ENCODE data around the gene TEX13D. TPM values are rescaled to one million over a fixed set of nuclear protein-coding genes. Genes with fewer than 3 reads are reported as not detected.
"Not testable (repeated sequence)": the region's sequence is repeated elsewhere in the genome, so short reads cannot be mapped to it uniquely, and the experiment has no call there.

Gene TEX13D
- total RNA-seq, 2 donors from 2014 or later = not detected

DNA sequence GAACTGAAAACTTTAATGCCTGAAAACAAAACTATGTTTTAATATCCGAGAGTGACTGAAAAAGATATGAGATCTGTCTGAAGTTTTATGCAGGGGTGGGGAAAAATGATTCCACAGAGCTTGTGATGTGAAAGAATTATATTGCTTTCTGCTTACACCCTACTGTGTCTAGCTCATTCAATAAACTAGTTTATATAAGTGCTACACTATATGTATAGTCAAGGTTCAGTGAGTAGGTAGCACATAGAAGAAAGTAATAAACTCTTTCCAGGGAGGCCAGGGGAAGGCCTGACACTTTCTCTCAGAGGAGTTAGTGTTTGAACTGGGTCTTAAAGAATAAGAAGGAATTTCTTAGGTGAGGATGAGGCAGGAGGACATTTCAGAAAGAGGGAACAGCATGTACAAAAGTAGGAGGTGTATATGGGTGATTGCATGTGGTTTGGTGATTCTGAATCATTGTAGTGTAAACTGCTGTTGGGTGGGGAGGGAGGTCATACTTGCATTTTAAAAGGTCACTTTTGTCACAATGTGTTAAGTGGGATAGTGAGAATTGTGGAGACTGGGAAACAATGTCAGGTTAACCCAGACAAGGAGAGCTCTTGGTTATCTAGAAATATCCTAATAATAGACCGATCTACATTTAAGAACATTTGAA is 25.1 kb upstream of the TEX13D start:
- H3K36me3 ChIP-seq = no peaks in the 10 kb centered on the region
- H3K4me3 ChIP-seq = no peak overlapping the region
- TF ChIP-seq, protein P1, sequence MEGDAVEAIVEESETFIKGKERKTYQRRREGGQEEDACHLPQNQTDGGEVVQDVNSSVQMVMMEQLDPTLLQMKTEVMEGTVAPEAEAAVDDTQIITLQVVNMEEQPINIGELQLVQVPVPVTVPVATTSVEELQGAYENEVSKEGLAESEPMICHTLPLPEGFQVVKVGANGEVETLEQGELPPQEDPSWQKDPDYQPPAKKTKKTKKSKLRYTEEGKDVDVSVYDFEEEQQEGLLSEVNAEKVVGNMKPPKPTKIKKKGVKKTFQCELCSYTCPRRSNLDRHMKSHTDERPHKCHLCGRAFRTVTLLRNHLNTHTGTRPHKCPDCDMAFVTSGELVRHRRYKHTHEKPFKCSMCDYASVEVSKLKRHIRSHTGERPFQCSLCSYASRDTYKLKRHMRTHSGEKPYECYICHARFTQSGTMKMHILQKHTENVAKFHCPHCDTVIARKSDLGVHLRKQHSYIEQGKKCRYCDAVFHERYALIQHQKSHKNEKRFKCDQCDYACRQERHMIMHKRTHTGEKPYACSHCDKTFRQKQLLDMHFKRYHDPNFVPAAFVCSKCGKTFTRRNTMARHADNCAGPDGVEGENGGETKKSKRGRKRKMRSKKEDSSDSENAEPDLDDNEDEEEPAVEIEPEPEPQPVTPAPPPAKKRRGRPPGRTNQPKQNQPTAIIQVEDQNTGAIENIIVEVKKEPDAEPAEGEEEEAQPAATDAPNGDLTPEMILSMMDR (IDR thresholded peaks at IDR 0.05) = no peak
- DNase-seq (ENCODE audit: low spot score) = no peak
- H3K27ac ChIP-seq = no peak overlapping the region
- no peak for ATAC-seq (ENCODE audit: insufficient number of reproducible peaks, low FRiP score, low read depth)
- no peaks in the 10 kb centered on the region for H3K4me1 ChIP-seq (ENCODE audit: control insufficient read depth in 1 of 2, low read depth in 2 of 2)
- H3K9me3 ChIP-seq = no peaks in the 10 kb centered on the region
- no peaks in the 10 kb centered on the region for H3K27me3 ChIP-seq (replicated peaks; ENCODE audit: insufficient read depth)

DNA sequence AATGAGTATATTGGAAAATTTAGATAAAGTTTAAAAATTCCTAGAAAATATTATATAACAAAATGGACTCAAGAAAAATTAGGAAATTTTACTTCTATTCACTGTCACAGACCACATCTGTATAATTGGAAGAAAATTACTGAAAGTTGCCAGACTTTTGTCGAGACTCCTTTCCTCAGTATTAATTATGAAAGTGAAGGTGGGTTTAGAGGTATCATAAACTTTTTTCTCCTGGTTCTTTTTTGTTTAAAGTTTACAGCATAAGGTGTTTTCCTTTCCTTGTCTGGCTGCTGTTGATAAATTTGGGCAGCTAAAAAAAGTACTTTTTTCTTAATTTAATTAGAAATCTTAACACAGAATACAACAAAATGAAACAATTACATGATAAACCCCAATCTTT is 6.7 kb upstream of the TEX13D start:
- DNase-seq (ENCODE audit: low spot score) = no peak
- Histone ChIP-seq H3K4me3 (no peak overlapping the region), H3K27me3 (replicated peaks; ENCODE audit: insufficient read depth) (no peaks in the 10 kb centered on the region), H3K36me3 (no peaks in the 10 kb centered on the region), H3K27ac (no peak overlapping the region), H3K4me1 (ENCODE audit: control insufficient read depth in 1 of 2, low read depth in 2 of 2) (no peaks in the 10 kb centered on the region), H3K9me3 (no peaks in the 10 kb centered on the region)
- TF ChIP-seq, protein P1 (IDR thresholded peaks at IDR 0.05) = no peak
- no peak for ATAC-seq (ENCODE audit: insufficient number of reproducible peaks, low FRiP score, low read depth)

DNA sequence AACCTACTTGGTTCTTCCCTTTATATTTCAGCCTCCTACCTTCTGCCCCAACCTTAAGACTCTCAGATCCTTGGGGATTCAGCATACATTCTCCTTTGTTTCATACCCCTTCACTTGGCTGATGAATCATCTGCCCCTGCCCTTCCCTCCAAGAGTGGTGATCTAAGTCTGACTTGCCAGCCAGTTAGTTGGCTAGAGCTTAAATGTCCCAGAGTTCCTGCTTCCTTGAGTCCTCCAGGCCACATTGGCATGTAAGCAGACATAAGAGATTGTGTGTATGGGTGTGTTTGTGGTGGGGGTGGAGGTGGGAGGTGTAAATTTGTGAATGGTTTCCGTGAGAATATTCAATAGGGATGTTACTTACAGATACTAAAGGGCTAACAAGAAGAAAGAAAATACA is 3.7 kb upstream of the TEX13D start:
- Histone ChIP-seq H3K4me3 (no peak overlapping the region), H3K36me3 (no peaks in the 10 kb centered on the region), H3K4me1 (ENCODE audit: control insufficient read depth in 1 of 2, low read depth in 2 of 2) (no peaks in the 10 kb centered on the region), H3K27ac (no peak overlapping the region), H3K9me3 (no peaks in the 10 kb centered on the region), H3K27me3 (replicated peaks; ENCODE audit: insufficient read depth) (no peaks in the 10 kb centered on the region)
- ATAC-seq (ENCODE audit: insufficient number of reproducible peaks, low FRiP score, low read depth) (no peak), DNase-seq (ENCODE audit: low spot score) (no peak)
- TF ChIP-seq, protein P1 (IDR thresholded peaks at IDR 0.05) = no peak

DNA sequence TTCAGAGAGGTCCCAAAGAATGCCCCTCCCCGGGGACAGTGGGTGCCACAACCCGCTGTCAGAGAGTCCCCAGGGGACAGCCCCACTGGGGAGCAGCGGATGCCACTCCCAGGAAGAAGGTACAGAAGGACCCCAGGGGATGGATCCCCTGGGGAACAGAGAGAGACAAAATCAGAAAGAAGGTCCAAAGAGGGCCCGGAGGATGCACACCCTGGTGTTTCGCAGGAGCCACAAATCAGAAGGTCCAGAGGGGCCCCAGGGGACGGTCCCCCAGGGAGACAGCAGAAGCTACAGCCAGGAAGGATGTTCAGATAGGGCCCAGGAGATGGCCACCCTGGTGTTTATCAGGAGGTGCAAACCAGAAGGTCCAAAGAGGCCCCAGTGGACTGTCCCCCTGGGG is 1.4 kb downstream of the TEX13D start:
- no peaks in the 10 kb centered on the region for H3K27me3 ChIP-seq (replicated peaks; ENCODE audit: insufficient read depth)
- no peaks in the 10 kb centered on the region for H3K36me3 ChIP-seq
- H3K27ac ChIP-seq = no peak overlapping the region
- H3K9me3 ChIP-seq = no peaks in the 10 kb centered on the region
- DNase-seq (ENCODE audit: low spot score) (no peak), ATAC-seq (ENCODE audit: insufficient number of reproducible peaks, low FRiP score, low read depth) (no peak)
- H3K4me1 ChIP-seq (ENCODE audit: control insufficient read depth in 1 of 2, low read depth in 2 of 2) = no peaks in the 10 kb centered on the region
- H3K4me3 ChIP-seq = no peak overlapping the region
- TF ChIP-seq, protein P1 (IDR thresholded peaks at IDR 0.05) = no peak

DNA sequence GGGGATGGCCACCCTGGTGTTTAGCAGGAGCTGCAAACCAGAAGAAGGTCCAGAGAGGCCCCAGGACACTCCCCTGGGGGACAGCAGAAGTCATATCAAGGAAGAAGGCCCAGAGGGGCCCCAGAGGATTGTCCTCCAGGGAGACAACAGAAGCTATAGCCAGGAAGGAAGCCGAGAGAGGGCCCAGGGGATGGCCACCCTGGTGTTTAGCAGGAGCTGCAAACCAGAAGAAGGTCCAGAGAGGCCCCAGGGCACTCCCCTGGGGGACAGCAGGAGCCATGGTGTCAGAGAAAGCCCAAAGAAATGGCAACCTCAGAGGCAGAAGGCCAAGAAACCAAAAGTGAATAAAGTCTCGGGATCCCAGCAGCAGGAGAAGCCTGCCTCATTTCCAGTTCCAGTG is 2.1 kb downstream of the TEX13D start:
- not testable (repeated sequence) for H3K36me3 ChIP-seq; H3K9me3 ChIP-seq; ATAC-seq (ENCODE audit: insufficient number of reproducible peaks, low FRiP score, low read depth); H3K4me1 ChIP-seq (ENCODE audit: control insufficient read depth in 1 of 2, low read depth in 2 of 2); H3K27ac ChIP-seq; H3K4me3 ChIP-seq; DNase-seq (ENCODE audit: low spot score); H3K27me3 ChIP-seq (replicated peaks; ENCODE audit: insufficient read depth)

DNA sequence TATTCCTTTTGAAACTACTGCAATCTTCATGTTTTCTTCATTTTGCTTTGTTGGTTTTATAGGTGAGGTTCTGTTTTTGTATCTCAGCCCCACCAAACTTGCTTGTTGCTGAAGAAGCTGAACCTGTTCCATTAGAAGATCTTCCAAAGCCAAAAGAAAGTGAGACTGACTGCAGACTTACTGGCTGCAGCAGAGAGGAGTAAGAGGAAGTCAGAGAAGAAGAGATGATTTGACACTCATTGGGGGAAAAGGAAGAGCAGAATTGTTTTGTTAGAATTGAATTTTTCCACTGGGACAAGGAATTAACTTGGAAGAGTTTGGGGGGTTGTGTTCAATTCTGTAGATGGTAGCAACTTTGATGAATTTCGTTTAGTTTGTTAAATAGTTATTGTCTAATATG is 3.1 kb downstream of the TEX13D start:
- TF ChIP-seq, protein P1 (IDR thresholded peaks at IDR 0.05) = no peak
- DNase-seq (ENCODE audit: low spot score) = no peak
- H3K27me3 ChIP-seq (replicated peaks; ENCODE audit: insufficient read depth) = no peaks in the 10 kb centered on the region
- no peak overlapping the region for H3K27ac ChIP-seq
- no peaks in the 10 kb centered on the region for H3K4me1 ChIP-seq (ENCODE audit: control insufficient read depth in 1 of 2, low read depth in 2 of 2)
- ATAC-seq (ENCODE audit: insufficient number of reproducible peaks, low FRiP score, low read depth) = no peak
- H3K9me3 ChIP-seq = no peaks in the 10 kb centered on the region
- H3K4me3 ChIP-seq = no peak overlapping the region
- H3K36me3 ChIP-seq = no peaks in the 10 kb centered on the region

Measured in thoracic aorta (tissue), 2 donors.